ENCODE data around the gene GLRX5.

DNA sequence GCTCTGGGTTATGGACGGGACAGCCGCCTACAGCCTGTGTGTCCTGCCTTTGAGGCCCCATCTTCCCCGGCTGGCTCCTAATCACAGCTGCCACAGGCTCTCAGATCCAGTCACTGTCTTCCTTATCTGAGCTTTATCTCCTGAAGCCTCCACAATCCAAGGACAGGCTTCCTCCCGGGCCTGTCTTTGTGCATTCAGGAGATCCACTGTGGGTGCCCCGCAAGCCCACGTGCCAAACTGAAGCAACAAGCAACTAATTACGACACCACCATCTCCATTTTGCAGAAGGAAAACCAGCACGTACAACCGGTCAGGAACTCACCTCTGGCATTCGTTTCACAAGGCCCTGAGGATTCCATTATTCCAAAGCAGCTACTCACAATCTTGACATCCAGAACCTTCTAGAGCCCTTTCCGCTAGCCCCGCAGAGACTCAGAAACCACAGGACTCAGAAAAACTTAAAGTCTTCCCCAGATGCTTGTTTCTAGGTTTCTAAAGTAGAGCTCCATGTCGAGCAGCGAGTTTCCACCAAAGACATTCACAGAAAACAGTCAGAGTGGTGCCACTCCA lies 32.4 kb upstream of the GLRX5 start:
- TF ChIP-seq, protein P1, sequence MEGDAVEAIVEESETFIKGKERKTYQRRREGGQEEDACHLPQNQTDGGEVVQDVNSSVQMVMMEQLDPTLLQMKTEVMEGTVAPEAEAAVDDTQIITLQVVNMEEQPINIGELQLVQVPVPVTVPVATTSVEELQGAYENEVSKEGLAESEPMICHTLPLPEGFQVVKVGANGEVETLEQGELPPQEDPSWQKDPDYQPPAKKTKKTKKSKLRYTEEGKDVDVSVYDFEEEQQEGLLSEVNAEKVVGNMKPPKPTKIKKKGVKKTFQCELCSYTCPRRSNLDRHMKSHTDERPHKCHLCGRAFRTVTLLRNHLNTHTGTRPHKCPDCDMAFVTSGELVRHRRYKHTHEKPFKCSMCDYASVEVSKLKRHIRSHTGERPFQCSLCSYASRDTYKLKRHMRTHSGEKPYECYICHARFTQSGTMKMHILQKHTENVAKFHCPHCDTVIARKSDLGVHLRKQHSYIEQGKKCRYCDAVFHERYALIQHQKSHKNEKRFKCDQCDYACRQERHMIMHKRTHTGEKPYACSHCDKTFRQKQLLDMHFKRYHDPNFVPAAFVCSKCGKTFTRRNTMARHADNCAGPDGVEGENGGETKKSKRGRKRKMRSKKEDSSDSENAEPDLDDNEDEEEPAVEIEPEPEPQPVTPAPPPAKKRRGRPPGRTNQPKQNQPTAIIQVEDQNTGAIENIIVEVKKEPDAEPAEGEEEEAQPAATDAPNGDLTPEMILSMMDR (conservative IDR thresholded peaks at IDR 0.05) = no peak
- no peak for TF ChIP-seq EZH2 (IDR thresholded peaks at IDR 0.05; ENCODE audit: low read depth)
